Measurements from ENCODE around the gene ITSN1.

- TF ChIP-seq POLR2A (IDR thresholded peaks at IDR 0.05) (no peak), CTCF (IDR thresholded peaks at IDR 0.05) (no peak), POLR2AphosphoS5 (IDR thresholded peaks at IDR 0.05) (no peak), EP300 (IDR thresholded peaks at IDR 0.05) (no peak)
Observed at GRCh38 chr21:33885172-33885514, 242.8 kb downstream of the ITSN1 start.
